Dedifferentiated amniotic fluid mesenchymal stem cell (primary cell): ENCODE measurements around the gene HOXC12.

Experiments
- DNase-seq: peaks from one replicate; pipeline ENCODE4 v3.0.0-alpha.2; 2016; ENCODE audit errors: extremely low spot score

HOXC12 gene

DNA sequence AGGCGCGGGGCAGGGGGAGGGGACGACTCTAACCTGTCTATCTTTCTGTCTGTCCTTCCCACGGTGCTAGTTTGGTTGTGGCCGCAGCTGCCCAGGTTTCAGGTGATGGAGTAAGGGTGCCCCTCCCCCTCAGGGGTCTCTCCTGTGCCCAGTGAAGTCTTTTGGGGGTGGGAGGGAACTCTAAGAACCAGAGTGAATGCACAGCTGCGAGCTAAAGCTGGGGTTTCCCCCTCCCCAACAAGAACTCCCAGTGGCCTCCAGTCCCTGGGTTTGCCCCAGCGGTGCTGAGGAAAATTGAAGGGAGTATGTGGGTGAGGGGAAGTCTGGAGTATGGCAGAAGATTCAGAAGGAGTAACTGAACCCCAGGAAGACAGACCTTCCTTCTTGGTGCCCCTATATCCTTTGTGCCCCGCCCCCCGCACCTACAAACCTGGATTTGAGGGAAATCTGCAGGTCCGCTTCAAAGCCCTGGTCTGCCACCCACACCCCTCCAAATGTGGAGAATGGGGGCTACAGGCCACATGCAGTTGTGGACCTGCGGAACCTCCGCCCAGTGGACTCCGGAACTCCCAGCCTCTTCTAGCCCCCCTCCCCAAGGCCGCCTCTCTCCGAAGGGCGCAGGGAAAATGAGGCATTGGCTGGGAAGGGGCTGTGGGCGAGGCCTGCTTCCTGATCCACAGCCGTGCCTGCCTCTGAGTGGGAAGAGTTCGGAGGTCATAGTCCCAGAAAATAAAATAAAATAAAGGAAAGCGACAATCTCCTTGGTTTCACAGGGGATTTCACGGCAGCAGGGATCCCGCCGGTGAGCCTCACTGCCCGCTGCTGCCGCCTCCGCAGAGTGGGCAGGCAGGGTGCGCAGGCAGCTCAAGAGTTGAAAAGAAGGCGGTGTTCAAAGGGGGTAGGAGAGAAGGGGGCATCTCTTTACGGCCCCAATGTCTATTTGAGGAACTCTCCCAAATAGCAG is 41.8 kb downstream of the HOXC12 start:
- no peak for DNase-seq

DNA sequence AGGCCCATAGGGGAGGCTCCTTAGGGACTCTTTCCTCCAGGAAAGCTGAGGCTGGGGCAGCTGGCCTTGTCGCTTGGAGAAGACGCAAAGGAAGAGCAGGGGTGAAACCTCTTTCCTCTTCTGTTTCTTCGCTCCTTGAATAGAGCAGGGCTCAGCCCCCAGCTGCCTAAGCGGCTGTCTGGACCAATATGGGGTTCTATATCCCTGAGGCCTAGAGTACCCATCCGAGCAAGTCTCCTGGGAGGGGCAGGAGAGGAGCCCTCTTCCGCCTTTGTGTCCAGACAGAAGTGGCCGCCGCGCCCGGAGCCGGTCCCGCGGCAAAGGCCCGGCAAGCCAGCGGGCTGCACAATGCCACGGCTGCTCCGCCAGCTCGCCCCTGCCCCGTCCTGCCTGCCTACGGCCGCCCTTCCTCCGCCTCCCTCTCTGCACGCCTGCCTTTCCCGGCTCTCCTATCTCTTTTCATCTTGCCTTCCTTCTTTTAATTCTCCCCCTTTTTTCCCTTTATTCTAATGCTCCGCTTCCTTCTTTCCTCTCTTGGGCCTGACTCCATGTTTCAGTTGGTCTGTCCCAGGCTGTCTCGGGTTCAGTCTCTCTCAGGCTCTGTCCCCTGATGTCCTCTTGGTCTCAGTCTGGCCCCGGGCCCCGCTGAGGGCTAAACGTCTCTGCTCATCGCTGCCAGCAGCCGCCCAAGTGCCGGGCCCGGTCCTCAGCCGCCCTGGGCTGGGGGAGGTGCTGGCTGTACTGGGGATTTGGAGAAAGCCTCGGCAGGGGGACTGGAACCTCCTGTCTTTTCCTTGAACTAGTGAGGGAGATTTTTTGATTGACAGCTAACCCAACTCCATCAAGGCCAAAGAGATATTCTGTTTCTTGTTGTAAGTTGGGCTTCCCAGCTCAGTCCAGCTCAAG is 42.8 kb downstream of the HOXC12 start:
- no peak for DNase-seq

DNA sequence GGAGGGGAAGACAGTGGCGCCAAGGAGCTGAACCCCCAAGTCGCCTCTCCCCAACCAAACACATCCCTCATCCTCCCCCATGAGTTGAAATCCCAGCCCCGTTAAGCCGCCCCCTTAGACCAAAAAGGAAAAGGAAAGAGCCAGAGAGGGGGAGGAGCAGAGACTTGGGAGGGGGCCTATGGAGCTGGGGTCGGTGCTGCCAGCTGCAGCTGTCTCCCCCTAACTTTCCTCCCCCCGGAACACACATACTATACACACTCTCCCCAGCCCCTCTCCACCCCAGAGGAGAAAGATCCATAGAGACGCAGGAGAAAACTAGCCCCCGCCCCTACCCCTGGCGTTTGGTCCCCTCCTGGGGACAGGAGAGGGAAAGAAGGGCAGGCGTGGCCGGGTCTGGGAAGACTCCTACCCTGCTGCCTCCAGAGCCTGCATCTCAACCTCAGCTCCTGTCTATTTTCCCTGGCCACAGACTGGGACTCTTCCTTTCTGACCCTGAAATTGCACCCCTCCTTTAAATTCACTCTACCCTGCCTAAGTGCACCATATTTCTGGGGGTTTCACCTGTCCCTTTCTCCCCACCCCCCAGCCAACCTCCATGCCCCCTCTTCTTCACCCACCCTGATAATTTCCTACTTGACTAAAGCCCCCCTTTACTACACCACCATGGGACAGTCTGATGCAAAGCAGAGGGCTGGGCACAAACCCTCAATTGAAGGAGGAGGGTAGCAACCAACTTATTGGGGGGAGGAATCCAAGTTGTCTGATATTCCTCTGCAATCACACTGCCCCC is 43.6 kb downstream of the HOXC12 start:
- no peak for DNase-seq

- no peak for DNase-seq
Observed at GRCh38 chr12:53998900-53999236, 44.2 kb downstream of the HOXC12 start.

DNA sequence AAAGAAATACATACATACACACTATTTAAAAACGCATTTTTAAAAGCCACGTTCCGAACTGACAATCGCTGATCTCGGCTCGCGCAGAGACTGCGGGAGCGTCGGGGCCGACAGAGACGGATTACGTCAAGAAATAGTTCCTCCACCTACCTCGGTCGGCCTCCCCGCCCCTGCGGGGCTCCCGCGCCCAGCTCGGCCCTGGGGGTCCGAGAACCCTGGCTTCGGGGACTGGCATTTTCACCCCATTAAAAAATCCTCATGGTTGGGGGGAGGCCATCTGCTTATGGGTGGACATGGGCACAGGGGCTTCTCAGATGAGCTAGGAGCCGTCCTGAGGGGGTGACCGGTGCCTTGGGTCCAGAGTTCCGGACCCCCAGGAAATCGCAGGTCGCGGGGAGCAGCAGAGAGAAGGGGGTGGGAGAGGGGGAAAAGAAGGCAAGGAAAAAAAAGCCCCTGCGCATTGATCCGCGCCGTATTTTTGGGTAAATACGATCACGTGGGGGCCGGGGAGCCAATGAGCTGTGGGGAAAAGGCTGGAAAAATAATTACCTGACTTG is 44.9 kb downstream of the HOXC12 start:
- no peak for DNase-seq

GRCh38 chr12:54000116-54001114 is 45.7 kb downstream of the HOXC12 start, which contains the start of gene HOXC9:
Gene HOXC9, plus strand, starts transcription at chr12:54000161. Its CDS starts 28 bp downstream, at chr12:54000189.
- DNase-seq, result no peak

DNA sequence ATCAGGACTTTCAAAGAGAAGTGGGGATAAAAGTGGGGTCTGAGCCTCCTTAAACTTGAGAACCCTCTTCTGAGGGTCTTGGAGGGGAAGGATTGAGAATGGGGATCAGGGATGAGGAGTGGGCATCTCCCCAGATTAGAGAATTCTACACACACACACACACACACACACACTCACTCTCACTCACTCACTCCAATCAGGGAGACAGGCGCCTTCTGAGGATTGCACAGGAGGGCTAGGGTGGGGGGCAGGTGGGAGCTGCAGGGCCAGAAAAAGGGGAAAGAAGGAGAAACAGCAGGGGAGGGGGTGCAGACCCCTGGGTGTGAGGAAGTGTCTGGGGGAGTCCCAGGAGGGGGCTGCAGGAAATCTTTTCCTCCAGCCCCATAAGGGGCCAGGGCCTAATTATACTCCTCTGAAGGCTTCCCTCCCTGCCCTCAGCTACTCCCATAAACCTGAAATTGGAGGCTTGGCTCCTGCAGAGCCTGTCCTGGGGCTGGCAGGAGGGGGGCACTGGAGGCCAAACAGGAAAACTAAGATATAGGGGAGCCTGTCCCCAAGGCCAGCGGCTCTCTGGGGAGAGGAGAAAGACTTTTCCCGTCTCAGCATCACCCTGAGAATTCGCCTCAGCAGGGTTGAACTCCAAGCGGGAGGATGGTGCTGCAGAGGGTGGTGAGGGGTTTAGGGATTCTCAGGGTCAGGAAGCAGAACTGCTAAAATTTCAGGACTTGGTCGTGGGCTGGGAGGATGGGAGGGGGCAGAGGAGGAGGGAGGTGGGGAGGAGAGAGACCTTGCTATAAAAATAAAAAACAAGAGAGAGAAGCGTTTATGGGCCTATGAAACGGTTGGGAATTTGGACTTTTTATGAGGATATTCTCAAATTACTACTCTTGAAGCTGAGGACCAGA is 46.8 kb downstream of the HOXC12 start:
- DNase-seq, result no peak

DNA sequence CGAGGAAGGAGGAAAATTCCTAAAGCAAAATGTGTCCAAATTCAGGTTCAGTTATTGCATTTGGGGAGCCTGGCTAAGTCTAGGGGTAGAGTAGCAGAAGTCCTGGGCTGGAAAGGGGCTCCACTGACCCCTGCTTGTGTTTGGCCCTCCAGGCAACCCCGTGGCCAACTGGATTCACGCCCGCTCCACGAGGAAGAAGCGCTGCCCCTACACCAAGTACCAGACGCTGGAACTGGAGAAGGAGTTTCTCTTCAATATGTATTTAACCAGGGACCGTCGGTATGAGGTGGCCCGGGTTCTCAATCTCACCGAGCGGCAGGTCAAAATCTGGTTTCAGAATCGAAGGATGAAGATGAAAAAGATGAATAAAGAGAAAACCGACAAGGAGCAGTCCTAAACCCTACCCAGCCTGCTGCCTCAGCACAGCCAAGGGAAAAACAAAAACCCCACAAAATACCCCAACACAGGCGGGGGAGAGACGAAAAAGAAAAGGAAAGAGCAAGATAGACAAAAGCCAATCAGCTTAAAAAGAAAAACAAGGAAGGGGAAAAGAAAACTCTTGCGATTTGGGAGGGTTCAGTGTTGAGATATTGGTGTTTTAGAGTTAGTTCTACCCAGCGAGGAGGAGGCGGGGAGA is 47.7 kb downstream of the HOXC12 start:
- no peak for DNase-seq

DNA sequence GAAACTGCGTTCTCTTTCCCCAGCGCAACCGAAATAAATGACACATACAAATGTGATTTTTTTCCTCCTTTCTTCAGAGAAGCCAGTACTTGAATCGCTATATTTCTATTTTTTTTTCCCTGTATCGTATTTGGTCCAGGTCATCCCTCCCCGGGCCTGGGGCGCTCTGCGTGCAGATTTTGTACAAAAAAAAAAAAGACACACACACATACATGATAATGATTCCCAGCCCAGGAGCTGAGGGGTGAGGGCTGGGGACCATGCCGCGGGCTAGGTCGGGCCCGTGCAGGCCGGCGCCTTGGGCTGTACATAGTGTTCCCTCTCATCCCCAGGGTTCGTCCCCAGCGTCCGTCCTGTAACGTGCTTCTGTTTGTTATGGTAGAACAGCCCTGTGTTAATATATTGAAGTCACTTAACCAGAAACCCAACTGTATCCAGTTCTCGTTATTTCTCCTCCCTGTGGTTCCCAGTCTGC is 48.2 kb downstream of the HOXC12 start:
- no peak for DNase-seq

- DNase-seq, result no peak
Observed at GRCh38 chr12:54003625-54004024, 48.9 kb downstream of the HOXC12 start.

DNA sequence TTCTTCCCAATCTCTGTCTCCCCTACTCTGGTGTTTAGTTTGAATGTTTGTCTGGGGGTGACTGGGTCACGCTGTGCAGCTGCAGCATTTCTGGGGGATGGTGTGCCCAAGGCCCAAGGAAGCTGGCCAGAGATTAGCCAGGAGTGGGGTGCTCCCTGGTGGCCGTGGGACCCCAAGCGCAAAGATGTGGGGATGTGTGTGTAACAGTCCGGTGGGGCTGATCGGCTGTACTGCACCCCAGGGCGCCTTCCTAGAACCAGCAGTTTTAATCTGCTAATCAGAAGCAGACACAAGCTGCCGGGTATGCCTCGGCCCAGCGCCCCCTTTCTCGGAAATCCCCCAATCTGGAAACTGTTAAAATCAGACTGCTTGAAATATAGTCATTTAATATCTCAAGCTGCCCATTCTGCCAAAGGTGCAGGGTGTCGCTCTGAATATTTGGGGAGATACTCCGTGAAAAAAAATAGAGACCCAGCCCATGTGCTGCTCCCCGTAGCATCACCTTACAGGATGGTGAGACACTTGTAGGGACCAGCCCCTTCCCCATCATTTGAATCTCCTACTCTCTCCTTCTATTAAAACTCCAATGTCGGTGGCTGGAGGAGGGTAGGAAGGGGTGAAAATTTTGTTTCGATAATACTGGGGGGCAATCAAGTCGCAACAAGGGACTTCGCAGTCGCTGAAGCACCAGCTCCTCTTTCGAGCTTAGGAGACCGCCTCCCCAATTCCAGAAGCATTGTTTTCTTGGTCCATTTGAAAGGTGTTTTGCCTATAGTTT is 49.5 kb downstream of the HOXC12 start:
- DNase-seq, result no peak

GRCh38 chr12:54004841-54005530 is 50.3 kb downstream of the HOXC12 start:
- DNase-seq, result no peak

DNA sequence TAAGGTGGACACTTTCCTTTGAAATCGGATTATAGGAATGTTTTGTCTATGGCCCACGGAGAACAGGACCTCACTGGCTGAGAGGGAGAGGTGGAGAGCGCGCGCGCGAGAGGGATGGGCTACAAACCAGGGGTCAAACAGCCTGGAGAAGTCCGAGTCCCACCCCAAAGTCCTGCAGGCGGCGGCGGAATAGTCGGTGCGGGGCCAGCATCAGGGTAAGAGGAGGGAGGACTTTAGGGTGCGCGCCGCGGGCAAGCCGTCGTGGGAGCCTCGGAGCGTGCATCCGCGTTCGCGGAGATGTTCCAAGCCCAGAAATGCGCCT is 50.8 kb downstream of the HOXC12 start:
- DNase-seq, result no peak

DNA sequence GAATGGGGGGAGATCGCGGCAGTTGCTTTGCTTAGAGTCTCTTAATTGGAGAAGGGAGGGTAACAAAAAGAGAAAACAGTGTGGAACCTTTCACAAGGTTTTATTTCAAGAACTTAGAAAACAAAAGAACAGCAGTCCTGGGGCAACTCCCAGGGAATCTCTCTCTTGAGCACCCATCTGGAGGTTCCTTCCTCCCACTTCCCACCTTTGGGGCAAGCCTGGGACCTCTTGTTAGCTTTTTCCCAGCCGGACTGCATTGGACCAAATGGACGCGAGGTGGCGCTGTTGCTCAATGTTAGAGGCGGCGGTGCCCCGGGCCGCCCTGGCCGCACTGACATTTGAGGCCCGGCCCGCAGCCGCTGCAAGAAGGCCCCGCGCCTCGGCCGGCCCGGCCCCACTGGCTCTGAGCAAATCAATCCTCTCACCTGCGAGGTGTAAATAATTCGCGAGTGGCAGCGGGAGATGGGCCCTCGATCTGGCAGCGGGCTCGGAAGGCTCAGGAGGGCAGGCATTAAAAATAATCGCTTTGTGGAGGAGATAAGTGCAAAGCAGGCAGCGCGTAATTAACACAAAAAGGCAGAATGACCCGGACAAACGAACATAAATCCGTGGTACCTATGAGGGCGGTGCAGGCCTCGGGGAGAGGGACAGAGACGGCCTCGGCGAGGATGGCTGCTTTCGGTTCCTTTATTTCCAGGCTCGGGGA is 51.3 kb downstream of the HOXC12 start:
- DNase-seq, result peak; percentile 76

- no peak for DNase-seq
Observed at GRCh38 chr12:54006559-54007220, 52.0 kb downstream of the HOXC12 start.
